HUES48 (cell line): ENCODE data around the gene TRDMT1.

Source experiments
- H3K27ac ChIP-seq: one replicate; pipeline ENCODE4 v1.7.0; 2013; ENCODE audit warnings: low read depth, low read length, inconsistent platforms
- H3K27me3 ChIP-seq: 2 replicates; pipeline ENCODE4 v1.6.1; 2013; ENCODE audit warnings: mild to moderate bottlenecking, low read length; ENCODE audit not compliant: control insufficient read depth, insufficient read depth
- H3K36me3 ChIP-seq: 2 replicates; pipeline ENCODE4 v1.6.1; 2013; ENCODE audit warnings: low read length; ENCODE audit not compliant: control insufficient read depth, insufficient read depth
- H3K4me1 ChIP-seq: 2 replicates; pipeline ENCODE4 v1.6.1; 2013; ENCODE audit warnings: mild to moderate bottlenecking, low read length; ENCODE audit not compliant: control insufficient read depth, insufficient read depth
- H3K4me3 ChIP-seq: 2 replicates; pipeline ENCODE4 v1.5.1; 2013; ENCODE audit warnings: mild to moderate bottlenecking, low read depth, low read length
- H3K9ac ChIP-seq: 2 replicates; pipeline ENCODE4 v1.6.1; 2013; ENCODE audit warnings: mild to moderate bottlenecking, low read depth, low read length, moderate library complexity
- H3K9me3 ChIP-seq: 2 replicates; pipeline ENCODE4 v1.6.1; 2013; ENCODE audit warnings: low read length; ENCODE audit not compliant: control insufficient read depth, insufficient read depth

TRDMT1 gene, protein sequence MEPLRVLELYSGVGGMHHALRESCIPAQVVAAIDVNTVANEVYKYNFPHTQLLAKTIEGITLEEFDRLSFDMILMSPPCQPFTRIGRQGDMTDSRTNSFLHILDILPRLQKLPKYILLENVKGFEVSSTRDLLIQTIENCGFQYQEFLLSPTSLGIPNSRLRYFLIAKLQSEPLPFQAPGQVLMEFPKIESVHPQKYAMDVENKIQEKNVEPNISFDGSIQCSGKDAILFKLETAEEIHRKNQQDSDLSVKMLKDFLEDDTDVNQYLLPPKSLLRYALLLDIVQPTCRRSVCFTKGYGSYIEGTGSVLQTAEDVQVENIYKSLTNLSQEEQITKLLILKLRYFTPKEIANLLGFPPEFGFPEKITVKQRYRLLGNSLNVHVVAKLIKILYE

DNA sequence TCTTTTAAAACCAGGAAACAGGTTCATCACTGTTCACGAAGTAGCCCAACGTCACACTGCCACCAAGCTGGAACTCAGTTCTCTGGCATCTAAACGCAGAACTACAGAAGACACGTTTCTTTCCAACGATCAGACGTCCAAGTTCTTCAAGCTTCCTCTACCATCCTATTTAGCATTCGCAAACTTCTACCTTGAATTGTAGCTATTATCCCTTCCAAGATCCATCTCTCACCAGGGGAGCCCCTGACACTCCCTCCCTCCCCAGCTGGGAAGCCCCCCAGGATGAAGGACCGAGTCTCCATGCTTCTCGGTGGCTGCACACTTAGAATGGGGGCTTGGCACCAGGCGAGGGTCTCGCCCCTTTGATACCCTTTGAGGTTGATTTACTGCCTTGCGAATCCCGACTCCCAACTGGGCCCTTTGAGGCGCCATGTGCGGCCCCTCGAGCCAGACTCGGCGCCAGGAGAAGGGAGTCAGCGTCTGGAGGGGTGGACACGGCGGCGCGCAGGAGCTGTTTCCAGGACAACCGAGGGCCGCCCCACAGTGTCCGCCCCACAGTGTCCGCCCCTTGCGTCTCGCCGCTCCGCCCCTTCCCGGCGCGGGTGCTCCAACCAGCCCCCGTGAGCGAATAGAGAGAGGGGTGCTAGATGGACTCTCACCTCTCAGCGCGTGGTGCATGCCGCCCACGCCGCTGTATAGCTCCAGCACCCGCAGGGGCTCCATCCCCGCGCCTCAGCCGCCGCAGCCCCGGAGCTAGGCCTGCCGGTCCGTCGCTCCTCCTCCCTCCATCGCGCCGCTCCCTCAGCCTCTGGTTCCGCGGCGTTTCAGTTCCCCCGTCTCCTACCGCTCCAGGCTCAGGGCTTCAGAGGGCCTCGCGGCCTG is at the start of gene TRDMT1:
TSS of gene TRDMT1 (minus strand) at position 761 of the 882 bp plus-strand sequence. CDS start at position 723, 38 bp downstream.
- peak within 1 kb of the TSS; percentile 97 for H3K27ac ChIP-seq

DNA sequence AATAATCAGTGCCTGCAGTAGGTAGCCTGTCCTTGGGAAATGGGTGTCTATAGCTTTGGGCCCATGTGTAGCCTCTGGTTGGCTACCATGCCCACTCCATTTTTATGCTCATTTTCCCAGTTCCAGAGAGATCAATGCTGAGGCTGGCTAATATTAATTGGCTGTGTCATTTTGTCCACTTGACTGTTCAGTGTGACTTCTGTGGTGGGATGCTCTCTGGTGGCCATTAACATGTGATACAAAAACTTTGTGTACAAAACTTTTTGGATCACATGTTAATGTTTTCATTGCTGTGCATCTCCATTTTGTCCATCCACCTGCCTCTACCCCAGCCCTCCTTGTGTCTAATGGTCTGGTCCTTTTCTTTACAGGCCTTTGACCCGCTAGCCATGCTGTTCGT is 49.3 kb upstream of the TRDMT1 start:
- no peak overlapping the region for H3K9ac ChIP-seq
- peaks cover 13% of the 10 kb centered on the region for H3K9me3 ChIP-seq
- no peaks in the 10 kb centered on the region for H3K4me1 ChIP-seq
- no peak overlapping the region for H3K4me3 ChIP-seq
- no peak overlapping the region for H3K27ac ChIP-seq
- H3K36me3 ChIP-seq = no peaks in the 10 kb centered on the region
- no peaks in the 10 kb centered on the region for H3K27me3 ChIP-seq

More for the DNA sequence above, at the start of gene TRDMT1:
- Histone ChIP-seq H3K9ac (peak within 1 kb of the TSS; percentile 86), H3K36me3 (no peaks in the 10 kb centered on the region), H3K4me1 (peaks cover 50% of the 10 kb centered on the region), H3K27me3 (no peaks in the 10 kb centered on the region), H3K4me3 (peak within 1 kb of the TSS; percentile 89), H3K9me3 (no peaks in the 10 kb centered on the region)

DNA sequence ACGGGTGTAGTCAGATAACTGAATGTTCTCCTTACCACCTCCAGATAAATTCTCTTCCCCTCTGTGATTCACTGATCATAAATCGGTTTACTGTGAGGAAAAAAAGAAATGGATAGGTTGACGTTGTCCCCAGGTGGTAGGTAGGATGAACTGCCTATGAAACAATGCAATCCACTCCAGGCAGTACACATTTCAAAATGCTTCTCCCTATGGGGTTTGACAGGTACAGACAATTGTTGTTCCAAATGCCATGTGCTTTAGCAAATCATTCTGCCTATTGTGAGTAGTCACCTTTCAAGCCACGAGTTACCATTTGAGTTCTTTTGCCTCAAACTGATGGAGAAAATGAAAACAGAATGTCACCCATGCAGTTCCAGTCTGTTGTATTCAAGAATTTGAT is 48.3 kb upstream of the TRDMT1 start:
- Histone ChIP-seq H3K9ac (no peak overlapping the region), H3K4me1 (no peaks in the 10 kb centered on the region), H3K27ac (no peak overlapping the region), H3K36me3 (no peaks in the 10 kb centered on the region), H3K27me3 (no peaks in the 10 kb centered on the region), H3K9me3 (peaks cover 13% of the 10 kb centered on the region), H3K4me3 (no peak overlapping the region)

DNA sequence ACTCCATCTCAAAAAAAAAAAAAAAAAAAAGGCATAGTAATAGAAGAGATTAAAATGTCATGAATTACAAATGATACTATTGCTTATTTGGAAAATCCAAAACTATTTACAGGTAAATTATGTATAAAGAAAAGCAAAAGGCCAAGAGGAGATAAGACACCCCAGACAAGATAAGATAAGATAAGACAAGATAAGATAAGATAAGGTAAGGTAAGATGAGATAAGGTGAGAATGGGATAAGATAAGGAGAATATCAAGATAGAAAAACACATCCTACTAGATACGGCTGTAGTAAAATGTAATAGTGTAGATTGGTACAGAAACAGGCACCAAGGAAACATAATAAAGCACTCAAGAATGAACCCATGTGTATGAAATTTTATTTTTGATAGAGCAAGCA is 47.5 kb upstream of the TRDMT1 start:
- no peak overlapping the region for H3K27ac ChIP-seq
- H3K9ac ChIP-seq = no peak overlapping the region
- H3K36me3 ChIP-seq = no peaks in the 10 kb centered on the region
- H3K4me3 ChIP-seq = no peak overlapping the region
- H3K27me3 ChIP-seq = no peaks in the 10 kb centered on the region
- peaks cover 13% of the 10 kb centered on the region for H3K9me3 ChIP-seq
- no peaks in the 10 kb centered on the region for H3K4me1 ChIP-seq

DNA sequence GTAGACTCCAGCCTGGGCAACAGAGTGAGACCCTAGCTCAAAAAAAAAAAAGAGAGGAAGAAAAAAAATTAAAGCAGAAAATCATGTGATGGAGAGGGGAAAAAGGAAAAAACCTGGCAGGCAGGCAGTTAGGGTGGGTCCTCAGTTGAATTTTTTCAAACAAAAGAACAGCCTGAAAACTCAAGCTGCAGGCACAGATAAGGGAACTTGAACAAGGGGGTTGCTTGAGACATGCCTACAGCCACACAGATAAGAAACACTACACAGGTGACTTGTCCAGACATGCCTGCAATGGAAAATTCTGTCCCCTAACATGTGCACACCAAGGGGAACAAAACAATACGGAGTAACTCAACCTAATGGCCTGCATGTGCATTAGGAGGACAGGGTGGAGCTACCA is 45.7 kb upstream of the TRDMT1 start:
- H3K36me3 ChIP-seq = no peaks in the 10 kb centered on the region
- H3K9me3 ChIP-seq = peaks cover 13% of the 10 kb centered on the region
- H3K27ac ChIP-seq = no peak overlapping the region
- no peaks in the 10 kb centered on the region for H3K4me1 ChIP-seq
- no peaks in the 10 kb centered on the region for H3K27me3 ChIP-seq
- H3K9ac ChIP-seq = no peak overlapping the region
- no peak overlapping the region for H3K4me3 ChIP-seq

DNA sequence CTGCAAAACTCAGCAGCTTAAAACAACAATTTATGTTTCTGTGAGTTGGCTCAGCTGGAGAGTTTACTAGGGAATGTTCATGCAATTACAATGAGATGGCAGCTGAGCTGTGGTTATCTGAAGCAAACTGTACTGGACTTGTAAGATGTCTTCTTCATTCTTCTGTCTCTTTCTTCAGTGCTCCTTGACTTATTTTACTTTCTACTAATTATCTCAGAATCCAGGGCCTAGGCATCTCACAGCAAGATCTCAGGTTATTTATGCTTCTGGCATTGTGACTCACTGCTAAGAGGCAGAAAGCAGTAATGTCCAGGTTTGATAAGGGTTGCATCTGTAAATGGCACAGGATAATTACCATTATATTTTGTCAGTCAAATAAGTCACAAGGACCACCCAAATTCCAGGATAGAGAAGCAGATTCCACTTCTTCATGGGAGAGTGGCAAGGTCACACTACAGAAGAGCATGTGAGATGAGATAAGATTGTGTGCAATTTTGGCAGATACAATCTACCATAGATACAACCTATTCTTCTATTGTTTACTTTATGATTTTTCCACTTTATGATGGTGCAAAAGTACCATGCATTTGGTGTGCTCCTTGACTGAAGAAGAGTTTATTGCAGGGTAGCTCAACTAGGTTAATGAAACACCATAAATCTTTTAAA is 43.4 kb upstream of the TRDMT1 start:
- H3K4me3 ChIP-seq = no peak overlapping the region
- no peaks in the 10 kb centered on the region for H3K4me1 ChIP-seq
- no peak overlapping the region for H3K27ac ChIP-seq
- H3K9ac ChIP-seq = no peak overlapping the region
- H3K9me3 ChIP-seq = peaks cover 16% of the 10 kb centered on the region
- no peaks in the 10 kb centered on the region for H3K36me3 ChIP-seq
- no peaks in the 10 kb centered on the region for H3K27me3 ChIP-seq

DNA sequence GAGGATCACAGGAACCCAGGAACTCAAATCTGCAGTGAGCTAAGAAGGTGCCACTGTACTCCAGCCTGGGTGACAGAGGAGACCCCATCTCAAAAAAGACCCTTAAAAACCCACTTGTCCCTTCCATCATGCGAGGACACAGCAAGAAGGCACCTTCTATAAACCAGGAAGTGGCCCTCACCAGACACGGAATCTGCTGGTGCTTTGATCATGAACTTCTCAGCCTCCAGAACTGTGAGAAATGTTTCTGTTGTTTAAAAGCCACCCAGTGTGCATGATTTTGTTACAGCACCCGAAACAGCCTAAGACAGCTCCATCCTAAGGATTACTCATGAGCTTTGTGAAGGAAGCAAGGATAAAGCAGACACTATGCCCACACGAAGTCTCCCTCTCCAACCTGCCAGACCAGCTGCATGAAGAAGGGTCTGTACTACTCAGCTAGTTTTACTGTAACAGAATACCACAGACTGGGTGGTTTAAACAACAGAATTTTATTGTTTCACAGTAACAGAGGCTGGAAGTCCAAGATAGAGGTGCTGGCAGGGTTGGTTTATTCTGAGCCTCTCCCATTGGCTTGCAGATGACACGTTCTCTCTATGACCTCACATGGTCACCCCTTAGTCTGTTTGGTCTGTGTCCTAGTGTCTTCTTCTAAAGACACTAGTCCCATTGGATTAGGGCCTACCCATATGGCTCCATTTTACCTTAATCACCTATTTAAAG is 40.3 kb upstream of the TRDMT1 start:
- no peak overlapping the region for H3K27ac ChIP-seq
- H3K27me3 ChIP-seq = no peaks in the 10 kb centered on the region
- no peak overlapping the region for H3K9ac ChIP-seq
- no peak overlapping the region for H3K4me3 ChIP-seq
- peaks cover 12% of the 10 kb centered on the region for H3K36me3 ChIP-seq
- H3K9me3 ChIP-seq = peaks cover 3% of the 10 kb centered on the region; the same call in 1 of the 2 replicates
- H3K4me1 ChIP-seq = no peaks in the 10 kb centered on the region

DNA sequence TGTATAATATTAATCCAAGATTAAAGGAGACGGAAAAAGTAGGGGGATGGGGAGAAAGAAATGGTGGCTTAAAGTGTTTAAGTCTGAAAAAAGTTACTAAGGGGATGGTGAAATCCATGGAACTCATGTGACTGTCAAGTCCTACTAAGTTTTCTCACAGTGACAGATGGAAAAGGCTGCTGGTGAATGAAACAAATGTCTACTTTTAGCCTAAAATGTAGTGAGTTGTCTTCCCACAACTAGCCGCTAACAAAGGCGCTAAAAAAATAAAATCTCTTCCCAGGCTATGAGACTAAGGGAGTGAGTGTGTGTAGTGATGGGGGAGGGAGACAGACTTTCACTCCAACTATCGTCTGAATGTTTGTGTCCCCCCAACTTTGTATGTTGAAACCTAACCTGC is 39.1 kb upstream of the TRDMT1 start:
- H3K9me3 ChIP-seq = peaks cover 3% of the 10 kb centered on the region; the same call in 1 of the 2 replicates
- H3K27me3 ChIP-seq = no peaks in the 10 kb centered on the region
- no peaks in the 10 kb centered on the region for H3K4me1 ChIP-seq
- peaks cover 24% of the 10 kb centered on the region for H3K36me3 ChIP-seq
- H3K4me3 ChIP-seq = no peak overlapping the region
- H3K27ac ChIP-seq = no peak overlapping the region
- no peak overlapping the region for H3K9ac ChIP-seq

DNA sequence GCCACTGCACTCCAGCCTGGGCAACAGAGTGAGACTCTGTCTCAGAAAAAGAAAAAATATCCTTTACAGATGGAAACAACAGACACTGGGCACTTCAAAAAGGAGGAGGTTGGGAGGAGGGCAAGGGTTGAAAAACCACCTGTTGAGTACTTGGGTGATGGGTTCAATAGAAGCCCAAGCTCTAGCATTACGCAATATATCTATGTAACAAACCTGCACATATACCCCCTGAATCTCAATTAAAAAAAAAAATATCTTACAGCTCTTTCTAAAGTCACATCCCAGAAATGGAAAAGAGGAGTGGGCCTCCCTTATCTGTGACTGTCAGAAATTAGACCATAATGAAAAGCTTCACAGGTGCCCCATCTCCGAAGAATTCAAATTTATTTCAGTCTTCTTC is 38.6 kb upstream of the TRDMT1 start:
- Histone ChIP-seq H3K4me3 (no peak overlapping the region), H3K27me3 (no peaks in the 10 kb centered on the region), H3K4me1 (no peaks in the 10 kb centered on the region)

DNA sequence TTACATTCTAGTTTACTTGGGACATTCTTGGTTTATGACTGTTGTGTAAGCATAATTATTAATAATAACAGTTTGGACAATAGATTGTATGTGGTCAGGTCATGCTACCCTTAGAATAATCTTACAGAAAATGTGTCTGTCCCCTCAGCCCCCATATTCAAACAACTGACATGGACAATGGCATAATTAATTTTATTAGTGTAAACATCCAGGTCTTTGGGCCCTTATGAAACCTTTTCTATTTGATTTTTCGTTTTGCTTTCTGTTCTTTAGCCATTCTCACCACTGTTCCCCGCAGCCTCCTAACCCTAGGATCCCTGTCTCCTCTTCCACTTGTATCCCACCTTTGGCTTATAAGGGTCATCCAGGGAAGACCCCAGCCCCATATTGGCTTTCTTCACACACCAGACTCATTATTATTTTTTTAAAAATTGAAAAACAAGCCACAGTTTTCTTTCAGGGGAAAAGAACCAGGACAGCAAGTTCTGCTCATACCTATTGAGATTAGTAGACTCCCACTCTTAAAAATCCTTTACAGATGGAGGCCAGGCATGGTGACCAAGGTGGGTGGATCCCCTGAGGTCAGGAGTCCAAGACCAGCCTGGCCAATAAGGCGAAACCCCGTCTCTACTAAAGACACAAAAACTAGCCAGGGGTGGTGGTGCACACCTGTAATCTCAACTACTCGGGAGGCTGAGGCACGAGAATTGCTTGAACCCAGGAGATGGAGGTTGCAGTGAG is 38.0 kb upstream of the TRDMT1 start:
- H3K4me3 ChIP-seq = no peak overlapping the region

More for the DNA sequence above, 38.6 kb upstream of the TRDMT1 start:
- no peak overlapping the region for H3K27ac ChIP-seq
- H3K36me3 ChIP-seq = peaks cover 29% of the 10 kb centered on the region
- no peak overlapping the region for H3K9ac ChIP-seq
- peaks cover 3% of the 10 kb centered on the region; the same call in 1 of the 2 replicates for H3K9me3 ChIP-seq

More for the DNA sequence above, 38.0 kb upstream of the TRDMT1 start:
- Histone ChIP-seq H3K9me3 (peaks cover 3% of the 10 kb centered on the region; the same call in 1 of the 2 replicates), H3K4me1 (no peaks in the 10 kb centered on the region), H3K9ac (no peak overlapping the region), H3K36me3 (peaks cover 35% of the 10 kb centered on the region), H3K27me3 (no peaks in the 10 kb centered on the region), H3K27ac (no peak overlapping the region)
